H1 (cell line): Measurements from ENCODE around the gene ELANE. TPM values are rescaled to one million over a fixed set of nuclear protein-coding genes. Genes with fewer than 3 reads are reported as not detected.

Experiments
- CTCF ChIA-PET: fragments of 300-600 bp; sonication (Branson Sonifier 250); formaldehyde crosslinking; loops from one replicate; lab custom pipeline; 2021; ENCODE audit not compliant: partially characterized antibody; lab: Charles Lee
- POLR2A ChIA-PET: fragments of 300-600 bp; sonication (Branson Sonifier 250); formaldehyde crosslinking; loops from one replicate; lab custom pipeline; 2021; ENCODE audit warnings: inconsistent platforms; ENCODE audit not compliant: partially characterized antibody; lab: Charles Lee
- DNase-seq, 2 experiments: peaks; one replicate each; pipeline versions ENCODE4 v3.0.0 to v3.0.0-alpha.2; 2010 to 2022; ENCODE audit warnings: low spot score in 2 of 2, low read depth in 1 of 2, mixed read lengths in 1 of 2
- FAIRE-seq: peaks from 2 replicates; lab custom pipeline; 2011; peaks lifted over from hg19 to GRCh38; lab: Jason Lieb, UNC
- H2AFZ ChIP-seq: 2 replicates; pipeline ENCODE4 v1.8.1; 2012; ENCODE audit warnings: low read length, inconsistent platforms
- H2AK5ac ChIP-seq: 2 replicates; pipeline ENCODE4 v1.6.1; 2013; ENCODE audit warnings: low read depth, low read length
- H2BK120ac ChIP-seq: replicated peaks from 2 replicates; pipeline ENCODE3; 2013; ENCODE audit warnings: low read depth, low read length, inconsistent platforms
- H2BK12ac ChIP-seq: 2 replicates; pipeline ENCODE4 v1.6.1; 2013; ENCODE audit warnings: low read depth, low read length
- H2BK15ac ChIP-seq: 2 replicates; pipeline ENCODE4 v1.6.1; 2013; ENCODE audit warnings: low read length
- H2BK20ac ChIP-seq: 2 replicates; pipeline ENCODE4 v1.6.1; 2013; ENCODE audit warnings: low read length
- H2BK5ac ChIP-seq: 2 replicates; pipeline ENCODE4 v1.6.1; 2013; ENCODE audit warnings: low read depth, low read length
- H3K14ac ChIP-seq: 2 replicates; pipeline ENCODE4 v1.6.1; 2013; ENCODE audit warnings: inconsistent platforms; ENCODE audit not compliant: insufficient read length
- H3K18ac ChIP-seq: 2 replicates; pipeline ENCODE4 v1.6.1; 2013; ENCODE audit warnings: low read length; ENCODE audit errors: extremely low read depth
- H3K23ac ChIP-seq: 2 replicates; pipeline ENCODE4 v1.6.1; 2013; ENCODE audit warnings: inconsistent platforms; ENCODE audit not compliant: insufficient read length
- H3K23me2 ChIP-seq: 2 replicates; pipeline ENCODE4 v1.6.1; 2013; ENCODE audit warnings: low read depth, low read length
- H3K27ac ChIP-seq: 2 replicates; pipeline ENCODE4 v1.6.1; 2011; ENCODE audit warnings: low read depth, low read length, inconsistent platforms
- H3K27me3 ChIP-seq, 4 experiments: replicated peaks in 1 of 4; 1 replicate in 1 of 4; 2 replicates in 3 of 4; pipeline versions ENCODE4 v1.6.1 to v1.8.1; 2011 to 2013; ENCODE audit warnings: low read length in 3 of 4, mild to moderate bottlenecking in 3 of 4, inconsistent platforms in 2 of 4, mixed read lengths in 2 of 4, moderate library complexity in 1 of 4; ENCODE audit not compliant: control insufficient read depth in 3 of 4, insufficient read depth in 3 of 4; ENCODE audit errors: extremely low read depth in 1 of 4
- H3K36me3 ChIP-seq, 4 experiments: 2 replicates each; pipeline versions ENCODE4 v1.6.1 to v1.8.1; 2011 to 2013; ENCODE audit warnings: mild to moderate bottlenecking in 4 of 4, low read length in 3 of 4, moderate library complexity in 2 of 4, control low read depth in 1 of 4, inconsistent platforms in 1 of 4; ENCODE audit not compliant: insufficient read depth in 4 of 4, control insufficient read depth in 2 of 4
- H3K4ac ChIP-seq: replicated peaks from 2 replicates; pipeline ENCODE3; 2013; ENCODE audit warnings: low read length, low read depth, mixed read lengths, inconsistent platforms; ENCODE audit not compliant: insufficient read length
- H3K4me1 ChIP-seq, 4 experiments: replicated peaks in 1 of 4; 1 replicate in 1 of 4; 2 replicates in 3 of 4; pipeline versions ENCODE4 v1.6.1 to v1.8.1; 2011 to 2013; ENCODE audit warnings: low read length in 3 of 4, inconsistent platforms in 2 of 4, mixed read lengths in 1 of 4; ENCODE audit not compliant: insufficient read depth in 4 of 4, control insufficient read depth in 3 of 4
- H3K4me2 ChIP-seq, 2 experiments: 2 replicates each; pipeline versions ENCODE4 v1.6.1 to v1.8.1; 2011 to 2013; ENCODE audit warnings: low read depth in 2 of 2, low read length in 2 of 2, control low read depth in 1 of 2, inconsistent platforms in 1 of 2, mild to moderate bottlenecking in 1 of 2; ENCODE audit not compliant: insufficient read depth in 1 of 2
- H3K4me3 ChIP-seq, 4 experiments: fragments of 200-600, 300-600 bp in 1 of 4; sonication (generic), shearing (Covaris generic), sonication (Bioruptor Twin) in 1 of 4; 2 replicates each; pipeline versions ENCODE4 v1.5.1 to v1.8.1; 2011 to 2016; ENCODE audit warnings: low read length in 4 of 4, low read depth in 3 of 4, control low read depth in 2 of 4, inconsistent platforms in 2 of 4, mild to moderate bottlenecking in 2 of 4, mixed read lengths in 1 of 4, moderate library complexity in 1 of 4; ENCODE audit not compliant: insufficient read depth in 2 of 4; ENCODE audit errors: extremely low read depth in 1 of 4
- H3K56ac ChIP-seq: replicated peaks from 2 replicates; pipeline ENCODE3; 2013; ENCODE audit warnings: low read depth, mild to moderate bottlenecking, mixed read lengths, low read length, inconsistent platforms; ENCODE audit not compliant: insufficient read length
- H3K79me1 ChIP-seq: 2 replicates; pipeline ENCODE4 v1.6.1; 2013; ENCODE audit warnings: low read depth, low read length, control low read depth
- H3K79me2 ChIP-seq, 2 experiments: 2 replicates each; pipeline versions ENCODE4 v1.6.1 to v1.8.1; 2012 to 2013; ENCODE audit warnings: low read length in 2 of 2, mild to moderate bottlenecking in 2 of 2, inconsistent platforms in 1 of 2; ENCODE audit not compliant: insufficient read depth in 2 of 2, control insufficient read depth in 1 of 2
- H3K9ac ChIP-seq, 4 experiments: replicated peaks in 1 of 4; 1 replicate in 1 of 4; 2 replicates in 3 of 4; pipeline versions ENCODE4 v1.6.1 to v1.8.1; 2011 to 2013; ENCODE audit warnings: low read depth in 3 of 4, low read length in 3 of 4, control low read depth in 2 of 4, mild to moderate bottlenecking in 2 of 4, moderate library complexity in 2 of 4, inconsistent platforms in 1 of 4; ENCODE audit errors: extremely low read depth in 1 of 4
- H3K9me3 ChIP-seq, 2 experiments: 2 replicates each; pipeline versions ENCODE4 v1.6.1 to v1.8.1; 2012 to 2013; ENCODE audit warnings: mild to moderate bottlenecking in 2 of 2, moderate library complexity in 2 of 2, control low read depth in 1 of 2, inconsistent platforms in 1 of 2, low read depth in 1 of 2, low read length in 1 of 2, mixed read lengths in 1 of 2; ENCODE audit not compliant: insufficient read depth in 2 of 2
- H4K20me1 ChIP-seq, 2 experiments: replicated peaks in 1 of 2; 2 replicates each; pipeline versions ENCODE3 to v1.8.1; 2011 to 2013; ENCODE audit warnings: inconsistent platforms in 2 of 2, low read length in 2 of 2, mild to moderate bottlenecking in 1 of 2; ENCODE audit not compliant: insufficient read depth in 2 of 2, control insufficient read depth in 1 of 2
- H4K5ac ChIP-seq: 2 replicates; pipeline ENCODE4 v1.6.1; 2013; ENCODE audit warnings: low read length, low read depth, mixed read lengths, inconsistent platforms; ENCODE audit not compliant: insufficient read length
- H4K8ac ChIP-seq: 2 replicates; pipeline ENCODE4 v1.8.0; 2013; ENCODE audit warnings: mild to moderate bottlenecking, moderate library complexity, low read length, inconsistent platforms; ENCODE audit not compliant: insufficient read depth; ENCODE audit errors: extremely low read depth
- H4K91ac ChIP-seq: replicated peaks from 2 replicates; pipeline ENCODE3; 2013; ENCODE audit warnings: low read length, mixed read lengths, inconsistent platforms; ENCODE audit not compliant: insufficient read length
- MAX ChIP-seq: IDR thresholded peaks from 2 replicates; pipeline ENCODE4 v1.6.1; 2012; ENCODE audit warnings: inconsistent platforms
- TBP ChIP-seq: IDR thresholded peaks from 2 replicates; pipeline ENCODE4 v1.6.1; 2011; ENCODE audit warnings: low read depth, low read length, improper control_type of control experiment
- WGBS, 2 experiments: shearing (Covaris generic) in 1 of 2; methylation state at CpG; one replicate each; pipeline versions ENCODE4 v1.1.6 to v1.1.7; 2013 to 2015; ENCODE audit warnings: low lambda C conversion rate in 2 of 2, mixed read lengths in 2 of 2, inconsistent platforms in 1 of 2, low coverage in 1 of 2, missing lambda C conversion rate in 1 of 2; ENCODE audit not compliant: insufficient replicate concordance in 2 of 2, insufficient coverage in 1 of 2, insufficient read length in 1 of 2; ENCODE audit errors: extremely low coverage in 1 of 2, missing lambda C conversion rate in 1 of 2; 5-methylcytosine and 5-hydroxymethylcytosine counted together
- polyA plus RNA-seq, 7 experiments: library from polyadenylated mRNA; depleted of rRNA in 3 of 7; stranded (reverse) in 5 of 7; unstranded in 2 of 7; fragments of >200 nt in 5 of 7; fragments of 200-250 nt in 2 of 7; gene quantifications; 1 replicate in 5 of 7; 2 replicates in 1 of 7; 4 replicates in 1 of 7; pipeline versions ENCODE4 v1.2.1 to v1.2.3, GENCODE V29; 2011 to 2013; ENCODE audit warnings: missing spikeins in 2 of 7, mixed read lengths in 2 of 7
- total RNA-seq: library from RNA; stranded (reverse); fragmentation: NEBNext Ultra II Directional; extraction: Animal tissue kit (Norgen Biotek cat#: 25700); gene quantifications from 2 replicates; pipeline ENCODE4 v1.2.1, GENCODE V29; 2021

ELANE gene
- total and polyA plus RNA-seq, 2 of the 8 experiments (the other 6 are each of a cell fraction or from before 2014, with no cell fraction given), result not detected

GRCh38 chr19:868458-869244 lies 16.5 kb downstream of the ELANE start:
- Histone ChIP-seq H3K27ac (no peak overlapping the region), H3K14ac (no peak overlapping the region), H3K79me1 (no peaks in the 10 kb centered on the region; the same call in 1 of the 2 replicates), H3K4me3 (no peak overlapping the region), H2AFZ (no peak overlapping the region), H3K56ac (no peak overlapping the region), H2BK5ac (no peak overlapping the region; the same call in 1 of the 2 replicates), H4K8ac (no peak overlapping the region; the same call in 1 of the 2 replicates), H3K4ac (no peak overlapping the region), H4K91ac (no peak overlapping the region), H3K4me1 (peaks cover 3 to 22% (median 7%) of the 10 kb centered on the region in 4 experiments), H2AK5ac (no peak overlapping the region), H3K79me2 (no peaks in the 10 kb centered on the region), H2BK120ac (no peak overlapping the region), H3K9me3 (peaks cover 0 to 3% of the 10 kb centered on the region in 2 experiments; a peak in 1 of 4 replicates), H3K18ac (no peak overlapping the region), H3K4me2 (no peak overlapping the region), H2BK20ac (no peak overlapping the region), H4K5ac (no peak overlapping the region), H3K27me3 (no peaks in the 10 kb centered on the region; a peak in 1 of 7 replicates), H2BK15ac (no peak overlapping the region), H4K20me1 (peaks cover 4 to 11% of the 10 kb centered on the region in 2 experiments), H3K23ac (no peak overlapping the region), H3K9ac (no peak overlapping the region), H3K23me2 (no peaks in the 10 kb centered on the region), H2BK12ac (0 out of 2 replicates have a peak overlapping the region, but pooled peaks have one; percentile 27), H3K36me3 (peaks cover 0 to 14% (median 0%) of the 10 kb centered on the region in 4 experiments; a peak in 2 of 8 replicates)
- TF ChIP-seq TBP, result no peak
- TF ChIP-seq MAX, result 0 out of 2 replicates have a peak, but pooled peaks have one; percentile 12
- ChIA-PET CTCF (interaction anchor here (2.6 kb wide), 1 partner anchor 34 kb away, joined by 8 read pairs; no protein-coding TSS in a partner anchor), POLR2A (no interaction called here)
- DNase-seq (no peak), FAIRE-seq (no peak)
- WGBS, 2 experiments, result 87% methylated on average over 32 of the region's 34 CpGs; no CpG with 5 or more reads in 1 of the 2 experiments
